GM18951 (cell line): ENCODE measurements around the gene MRPL10.
"Not testable (repeated sequence)": the region's sequence is repeated elsewhere in the genome, so short reads cannot be mapped to it uniquely, and the experiment has no call there.

Source experiments
- POLR2A ChIP-seq: IDR thresholded peaks from 4 replicates; pipeline ENCODE4 v1.6.1; 2011; ENCODE audit warnings: mild to moderate bottlenecking; ENCODE audit not compliant: insufficient read length, insufficient read depth; ENCODE audit errors: extremely low read depth
- in situ Hi-C: fragments of 300-500 bp; cut with MboI; formaldehyde crosslinking; loops from one replicate; pipeline ENCODE4 v1.12.0; 2022; ENCODE audit warnings: low sequenced_read_pairs, mixed read lengths, inconsistent platforms; ENCODE audit not compliant: unreplicated experiment

Gene MRPL10

DNA sequence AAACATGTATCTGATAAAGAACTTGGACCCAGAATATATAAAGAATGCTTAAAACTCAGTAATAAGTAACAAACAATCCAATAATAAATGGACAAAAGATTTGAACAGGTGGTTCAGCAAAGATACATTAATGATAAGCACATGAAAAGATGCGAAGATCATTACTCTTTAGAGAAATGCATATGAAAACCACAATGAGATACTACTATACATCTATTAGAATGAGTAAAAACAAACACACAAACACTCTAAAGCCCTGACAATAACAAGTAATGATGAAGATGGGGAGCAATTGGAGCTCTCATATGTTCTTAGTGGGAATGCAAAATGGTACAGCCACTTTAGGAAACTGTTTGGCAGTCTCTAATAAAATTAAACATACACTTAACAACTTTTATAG, 38.9 kb downstream of the MRPL10 start:
- TF ChIP-seq POLR2A: no peak
- in situ Hi-C loops: no loop called here

DNA sequence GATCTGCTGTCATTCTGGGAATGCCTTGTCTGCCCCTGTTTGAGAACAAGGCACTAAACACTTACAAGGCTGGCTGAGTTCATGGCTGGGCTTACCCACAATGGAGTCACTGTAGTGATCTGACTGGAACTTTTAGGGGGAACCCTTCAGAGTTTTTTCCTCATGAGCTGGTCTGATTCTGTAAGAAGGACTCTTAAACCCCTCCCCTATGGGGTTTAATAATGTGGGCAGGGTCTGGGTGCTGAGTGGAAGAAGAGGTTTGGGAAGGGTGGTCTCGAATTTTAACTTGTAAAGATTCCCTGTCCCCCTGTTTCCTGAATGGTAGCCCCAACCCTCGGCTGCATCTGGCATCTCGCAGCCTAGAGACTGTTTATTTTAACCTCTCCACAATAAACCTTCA, 40.3 kb downstream of the MRPL10 start:
- in situ Hi-C loops: no loop called here

GRCh38 chr17:47789611-47790561, 41.5 kb downstream of the MRPL10 start:
- in situ Hi-C loops: no loop called here
- no peak for TF ChIP-seq POLR2A

More for the DNA sequence above, 40.3 kb downstream of the MRPL10 start:
- no peak for TF ChIP-seq POLR2A

DNA sequence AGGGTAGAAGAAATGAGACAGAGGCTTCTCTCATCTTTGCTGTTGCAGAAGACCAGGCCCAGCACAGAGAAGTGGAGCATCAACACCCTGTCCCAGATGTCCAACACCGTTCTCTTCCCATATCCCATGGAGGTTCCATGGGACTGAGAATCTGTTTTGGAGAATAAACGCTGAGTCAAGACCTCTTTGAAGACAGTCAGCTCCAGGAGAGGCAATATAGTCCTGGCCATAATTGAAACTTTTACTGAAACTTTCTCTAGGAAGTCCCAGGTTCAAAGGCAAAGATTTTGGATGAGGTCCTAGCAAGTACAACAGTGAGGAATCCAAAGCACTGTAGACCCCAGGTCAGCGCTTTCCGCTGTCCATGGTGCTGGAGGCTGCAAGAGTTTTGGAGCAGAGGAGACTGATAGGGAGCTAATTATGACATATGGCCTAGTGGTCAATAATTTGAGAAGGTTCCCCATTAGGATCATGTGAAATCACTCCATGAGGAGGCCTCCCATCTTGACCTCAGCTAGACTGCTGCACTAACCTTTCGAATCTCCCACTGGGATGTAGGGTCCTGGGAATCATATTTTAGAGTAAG, 45.7 kb downstream of the MRPL10 start:
- in situ Hi-C loops: no loop called here

GRCh38 chr17:47781397-47781796, 49.9 kb downstream of the MRPL10 start:
- TF ChIP-seq POLR2A: no peak
- in situ Hi-C loops: no loop called here

More for the DNA sequence above, 45.7 kb downstream of the MRPL10 start:
- no peak for TF ChIP-seq POLR2A

GRCh38 chr17:47778184-47778635, 53.1 kb downstream of the MRPL10 start:
- TF ChIP-seq POLR2A: no peak
- in situ Hi-C loops: no loop called here

GRCh38 chr17:47776330-47777197, 54.8 kb downstream of the MRPL10 start:
- in situ Hi-C loops: no loop called here
- no peak for TF ChIP-seq POLR2A

- in situ Hi-C loops: no loop called here
- TF ChIP-seq POLR2A: no peak
These were observed 56.3 kb downstream of the MRPL10 start for GRCh38 chr17:47774987-47775580.

DNA sequence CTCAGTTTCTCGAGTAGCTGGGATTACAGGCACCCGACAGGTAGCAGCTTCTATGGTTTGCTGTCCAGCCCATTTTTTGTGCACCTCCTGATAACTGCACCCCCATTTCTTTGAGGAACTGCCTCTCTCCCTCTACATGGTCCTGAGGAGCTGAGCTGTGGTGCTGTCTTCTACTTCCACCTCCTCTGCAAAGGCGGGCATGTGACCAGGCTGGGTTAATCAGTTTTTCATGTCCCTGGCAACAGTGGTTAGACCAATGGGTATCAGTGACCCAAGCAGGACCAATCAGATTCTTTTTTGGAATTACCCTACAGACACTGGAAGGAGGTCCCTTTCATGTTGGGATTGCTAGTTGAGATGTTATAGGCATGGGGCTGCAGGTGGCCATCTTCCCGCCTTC, 57.0 kb downstream of the MRPL10 start:
- in situ Hi-C loops: no loop called here
- TF ChIP-seq POLR2A: no peak

DNA sequence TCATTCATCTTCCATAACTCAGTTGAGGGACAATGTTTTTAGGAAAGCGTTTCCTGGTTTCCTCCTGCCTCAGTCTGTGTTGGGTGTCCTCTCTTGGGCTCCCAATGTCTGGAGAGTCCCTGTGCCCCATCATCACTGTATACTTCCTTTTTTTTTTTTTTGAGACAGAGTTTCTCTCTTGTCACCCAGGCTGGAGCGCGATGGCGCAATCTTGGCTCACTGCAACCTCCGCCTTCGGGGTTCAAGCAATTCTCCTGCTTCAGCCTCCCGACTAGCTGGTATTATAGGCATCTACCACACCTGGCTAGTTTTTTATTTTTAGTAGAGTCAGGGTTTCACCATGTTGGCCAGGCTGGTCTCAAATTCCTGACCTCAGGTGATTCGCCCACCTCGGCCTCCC, 57.7 kb downstream of the MRPL10 start:
- in situ Hi-C loops: not testable (repeated sequence)
